ENCODE measurements around the gene SRP68.

- TF ChIP-seq SP4 (IDR thresholded peaks at IDR 0.05; ENCODE audit: low read length) (no peak), ATF2 (IDR thresholded peaks at IDR 0.05; ENCODE audit: low read length) (no peak), TEAD4 (IDR thresholded peaks at IDR 0.05; ENCODE audit: low read depth, low read length) (no peak), PHF8 (conservative IDR thresholded peaks at IDR 0.05; ENCODE audit: low read depth, low read length) (no peak), POLR2A (IDR thresholded peaks at IDR 0.05; ENCODE audit: control extremely low read depth in 1 of 2, low read depth in 2 of 2, low read length in 2 of 2) (no peak)
- TF ChIP-seq, protein P1, sequence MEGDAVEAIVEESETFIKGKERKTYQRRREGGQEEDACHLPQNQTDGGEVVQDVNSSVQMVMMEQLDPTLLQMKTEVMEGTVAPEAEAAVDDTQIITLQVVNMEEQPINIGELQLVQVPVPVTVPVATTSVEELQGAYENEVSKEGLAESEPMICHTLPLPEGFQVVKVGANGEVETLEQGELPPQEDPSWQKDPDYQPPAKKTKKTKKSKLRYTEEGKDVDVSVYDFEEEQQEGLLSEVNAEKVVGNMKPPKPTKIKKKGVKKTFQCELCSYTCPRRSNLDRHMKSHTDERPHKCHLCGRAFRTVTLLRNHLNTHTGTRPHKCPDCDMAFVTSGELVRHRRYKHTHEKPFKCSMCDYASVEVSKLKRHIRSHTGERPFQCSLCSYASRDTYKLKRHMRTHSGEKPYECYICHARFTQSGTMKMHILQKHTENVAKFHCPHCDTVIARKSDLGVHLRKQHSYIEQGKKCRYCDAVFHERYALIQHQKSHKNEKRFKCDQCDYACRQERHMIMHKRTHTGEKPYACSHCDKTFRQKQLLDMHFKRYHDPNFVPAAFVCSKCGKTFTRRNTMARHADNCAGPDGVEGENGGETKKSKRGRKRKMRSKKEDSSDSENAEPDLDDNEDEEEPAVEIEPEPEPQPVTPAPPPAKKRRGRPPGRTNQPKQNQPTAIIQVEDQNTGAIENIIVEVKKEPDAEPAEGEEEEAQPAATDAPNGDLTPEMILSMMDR (IDR thresholded peaks at IDR 0.05; ENCODE audit: control extremely low read depth in 1 of 3, insufficient read depth in 1 of 3, low read depth in 1 of 3, low read length in 3 of 3): no peak
Observed at GRCh38 chr17:76004750-76005262, 67.5 kb downstream of the SRP68 start.

All from H1 (cell line).